Fibroblast of lung (primary cell): ENCODE results near the gene CEP43. TPM values are rescaled to one million over a fixed set of nuclear protein-coding genes. Genes with fewer than 3 reads are reported as not detected.

Experiments used
- DNase-seq, 2 donors: peaks; one replicate each; pipeline versions ENCODE4 v3.0.0 to v3.0.0-alpha.2; 2010; ENCODE audit warnings: low read depth in 2 of 2
- H2AFZ ChIP-seq: 2 replicates; pipeline ENCODE4 v1.5.1; 2012; ENCODE audit warnings: low read length, control low read depth, inconsistent platforms
- H3K27ac ChIP-seq: 2 replicates; pipeline ENCODE4 v1.5.1; 2011; ENCODE audit warnings: low read length, control low read depth; ENCODE audit not compliant: insufficient read depth
- H3K27me3 ChIP-seq: 2 replicates; pipeline ENCODE4 v1.5.1; 2011; ENCODE audit warnings: mild to moderate bottlenecking, low read length; ENCODE audit not compliant: control insufficient read depth, insufficient read depth
- H3K36me3 ChIP-seq: 2 replicates; pipeline ENCODE4 v1.5.1; 2011; ENCODE audit warnings: low read length; ENCODE audit not compliant: control insufficient read depth, insufficient read depth
- H3K4me1 ChIP-seq: 2 replicates; pipeline ENCODE4 v1.5.1; 2011; ENCODE audit warnings: low read length; ENCODE audit not compliant: control insufficient read depth, insufficient read depth; ENCODE audit errors: extremely low read depth
- H3K4me2 ChIP-seq: 2 replicates; pipeline ENCODE4 v1.5.1; 2011; ENCODE audit warnings: low read length, control low read depth; ENCODE audit not compliant: insufficient read depth; ENCODE audit errors: extremely low read depth
- H3K4me3 ChIP-seq, 4 experiments: fragments of 200-600 bp in 1 of 4; sonication (generic) in 1 of 4; replicated peaks in 1 of 4; 2 replicates each; pipeline ENCODE4 v1.5.1; 2011 to 2016; ENCODE audit warnings: low read length in 4 of 4, low read depth in 3 of 4, mild to moderate bottlenecking in 3 of 4, control low read depth in 2 of 4, inconsistent platforms in 1 of 4, mixed read lengths in 1 of 4; ENCODE audit not compliant: insufficient read depth in 1 of 4; ENCODE audit errors: control extremely low read depth in 1 of 4
- H3K79me2 ChIP-seq: 2 replicates; pipeline ENCODE4 v1.5.1; 2012; ENCODE audit warnings: mild to moderate bottlenecking, low read length, inconsistent platforms; ENCODE audit not compliant: control insufficient read depth, insufficient read depth
- H3K9ac ChIP-seq: 2 replicates; pipeline ENCODE4 v1.5.1; 2011; ENCODE audit warnings: mild to moderate bottlenecking, low read length, control low read depth; ENCODE audit not compliant: insufficient read depth
- H3K9me3 ChIP-seq: 2 replicates; pipeline ENCODE4 v1.5.1; 2012; ENCODE audit warnings: low read depth, low read length; ENCODE audit not compliant: control insufficient read depth, insufficient read depth
- H4K20me1 ChIP-seq: 2 replicates; pipeline ENCODE4 v1.5.1; 2011; ENCODE audit warnings: low read length; ENCODE audit not compliant: control insufficient read depth, insufficient read depth; ENCODE audit errors: extremely low read depth
- CTCF ChIP-seq, 2 donors: IDR thresholded peaks in 1 of 2; conservative IDR thresholded peaks in 1 of 2; 1 replicate in 1 of 2; 2 replicates in 1 of 2; pipeline ENCODE4 v1.5.1; 2011 to 2012; ENCODE audit warnings: low read length in 2 of 2, control low read depth in 1 of 2, inconsistent platforms in 1 of 2, low read depth in 1 of 2, mild to moderate bottlenecking in 1 of 2
- EZH2 ChIP-seq: IDR thresholded peaks from 2 replicates; pipeline ENCODE4 v1.5.1; 2012; ENCODE audit warnings: low read length, control low read depth, mild to moderate bottlenecking; ENCODE audit errors: missing control alignments
- polyA plus RNA-seq, 2 donors: library from polyadenylated mRNA; depleted of rRNA in 1 of 2; stranded (reverse) in 1 of 2; unstranded in 1 of 2; fragments of >200 nt; gene quantifications; 2 replicates each; pipeline ENCODE4 v1.2.1, GENCODE V29; 2011 to 2012; ENCODE audit warnings: missing spikeins in 1 of 2
- total RNA-seq: library from RNA; depleted of rRNA; stranded (reverse); fragments of >200 nt; gene quantifications from 2 replicates; pipeline ENCODE4 v1.2.1, GENCODE V29; 2014

The CEP43 gene
- total and polyA plus RNA-seq, 2 donors (not counting 1 experiment from before 2014, with no cell fraction given), result 11.2 to 18.0 TPM

GRCh38 chr6:166987930-166988329 is 11.3 kb upstream of the CEP43 start:
- Histone ChIP-seq H3K9me3 (no peaks in the 10 kb centered on the region), H3K4me3 (no peak overlapping the region), H4K20me1 (no peaks in the 10 kb centered on the region), H3K4me1 (no peaks in the 10 kb centered on the region), H3K27me3 (no peaks in the 10 kb centered on the region), H2AFZ (no peak overlapping the region), H3K9ac (no peak overlapping the region), H3K27ac (no peak overlapping the region), H3K79me2 (peaks cover 7% of the 10 kb centered on the region), H3K4me2 (no peak overlapping the region), H3K36me3 (no peaks in the 10 kb centered on the region)
- no peak for TF ChIP-seq EZH2
- no peak for TF ChIP-seq CTCF (conservative IDR thresholded peaks at IDR 0.05 in 1 of 2, IDR thresholded peaks at IDR 0.05 in 1 of 2; ENCODE audit: low read depth in 1 of 2, low read length in 2 of 2)
- DNase-seq, result peak in 1 of 2 donors; percentile 47

DNA sequence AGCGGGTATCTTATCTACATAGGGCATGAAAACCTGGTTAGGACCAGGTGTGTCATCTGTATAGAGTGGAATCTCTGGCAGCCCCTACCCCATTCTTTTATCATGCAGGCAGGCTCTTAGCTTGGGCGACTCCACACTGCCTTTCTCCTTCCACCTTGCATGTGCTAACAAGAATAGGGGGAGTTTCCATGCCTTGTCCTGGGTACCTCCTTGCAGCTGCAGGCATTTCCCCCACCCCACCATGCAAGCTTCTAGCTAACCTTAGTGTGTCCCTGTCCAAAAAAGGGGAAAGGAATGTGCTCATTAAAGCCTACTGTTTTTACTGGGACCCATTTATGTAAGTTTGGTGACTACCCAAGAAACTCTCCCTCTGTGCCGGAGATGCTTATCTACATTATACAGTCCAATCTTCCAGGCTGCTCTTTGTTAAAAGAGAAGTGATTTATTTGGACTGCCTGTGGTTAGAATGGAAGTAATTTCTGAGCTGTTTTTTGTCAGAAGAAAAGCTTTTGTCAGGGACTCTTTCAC is 10.5 kb upstream of the CEP43 start:
- Histone ChIP-seq H3K79me2 (peaks cover 7% of the 10 kb centered on the region), H3K4me1 (no peaks in the 10 kb centered on the region), H3K9me3 (no peaks in the 10 kb centered on the region), H2AFZ (no peak overlapping the region), H3K27me3 (no peaks in the 10 kb centered on the region), H3K9ac (no peak overlapping the region), H3K27ac (no peak overlapping the region), H4K20me1 (no peaks in the 10 kb centered on the region), H3K4me3 (no peak overlapping the region), H3K4me2 (no peak overlapping the region), H3K36me3 (no peaks in the 10 kb centered on the region)
- TF ChIP-seq EZH2, result no peak
- TF ChIP-seq CTCF (conservative IDR thresholded peaks at IDR 0.05 in 1 of 2, IDR thresholded peaks at IDR 0.05 in 1 of 2; ENCODE audit: low read depth in 1 of 2, low read length in 2 of 2), result no peak
- peak in 1 of 2 donors; percentile 43 for DNase-seq

GRCh38 chr6:166989427-166990032 is 9.7 kb upstream of the CEP43 start:
- DNase-seq, result peak; percentile 18 to 60

More at GRCh38 chr6:166989427-166990032, 9.7 kb upstream of the CEP43 start:
- Histone ChIP-seq H3K4me3 (no peak overlapping the region), H3K27me3 (no peaks in the 10 kb centered on the region), H3K79me2 (peaks cover 9% of the 10 kb centered on the region), H3K4me1 (no peaks in the 10 kb centered on the region), H3K9ac (no peak overlapping the region), H3K36me3 (no peaks in the 10 kb centered on the region), H3K9me3 (no peaks in the 10 kb centered on the region), H3K4me2 (no peak overlapping the region), H4K20me1 (no peaks in the 10 kb centered on the region), H3K27ac (no peak overlapping the region), H2AFZ (no peak overlapping the region)
- TF ChIP-seq CTCF (conservative IDR thresholded peaks at IDR 0.05 in 1 of 2, IDR thresholded peaks at IDR 0.05 in 1 of 2; ENCODE audit: low read depth in 1 of 2, low read length in 2 of 2) (peak; percentile 52 to 64), EZH2 (no peak)
